ENCODE data around the gene PSKH1.

Gene PSKH1

GRCh38 chr16:67932462-67932840 lies 39.4 kb downstream of the PSKH1 start:
- TF ChIP-seq ZNF785 (tag by site-specific recombination; IDR thresholded peaks at IDR 0.05) = no peak
- TF ChIP-seq GFI1B (tag by site-specific recombination; IDR thresholded peaks at IDR 0.05) = no peak
- no peak for TF ChIP-seq ZNF549 (tag by site-specific recombination; IDR thresholded peaks at IDR 0.05)
- TF ChIP-seq ZNF514 (tag by site-specific recombination; IDR thresholded peaks at IDR 0.05) = no peak
- no peak for TF ChIP-seq KLF8 (tag by site-specific recombination; IDR thresholded peaks at IDR 0.05)
- ChIA-PET POLR2A (interaction anchor here (0.9 kb wide), 1 partner anchor 126 kb away, joined by 3 read pairs; the partner anchor contains the start of genes RANBP10 and TSNAXIP1), CTCF (interaction anchor here (0.5 to 2.6 kb wide), 8 partner anchors 10 to 445 kb away, joined by 3 to 11 read pairs (median 4); no protein-coding TSS in a partner anchor)
- no peaks in the 10 kb centered on the region for H3K9me3 ChIP-seq (ENCODE audit: control insufficient read depth, insufficient read depth, low read depth, low read length)
- H3K27ac ChIP-seq (ENCODE audit: extremely low read depth, low read depth, low read length) = no peak overlapping the region
- peaks cover 0 to 42% of the 10 kb centered on the region in 2 experiments; a peak in 2 of 3 replicates for H3K36me3 ChIP-seq (ENCODE audit: control insufficient read depth in 2 of 2, insufficient read depth in 1 of 2, low read length in 2 of 2)
- no peak overlapping the region for H3K4me3 ChIP-seq (ENCODE audit: low read depth, low read length)
- H3K4me1 ChIP-seq (ENCODE audit: control insufficient read depth, insufficient read depth, low read length) = no peaks in the 10 kb centered on the region

- CTCF ChIA-PET = interaction anchor here (0.6 to 2.6 kb wide), 7 partner anchors 8 to 469 kb away, joined by 3 to 11 read pairs (median 6); no protein-coding TSS in a partner anchor
- H3K36me3 ChIP-seq (ENCODE audit: control insufficient read depth in 2 of 2, insufficient read depth in 1 of 2, low read length in 2 of 2) = peaks cover 0 to 30% of the 10 kb centered on the region in 2 experiments; a peak in 2 of 3 replicates
- POLR2A ChIA-PET = interaction anchor here (2.5 kb wide), 1 partner anchor 50 kb away, joined by 16 read pairs; the partner anchor contains the start of gene NRN1L
- no peak overlapping the region for H3K4me3 ChIP-seq (ENCODE audit: low read depth, low read length)
- no peaks in the 10 kb centered on the region for H3K4me1 ChIP-seq (ENCODE audit: control insufficient read depth, insufficient read depth, low read length)
- no peak overlapping the region for H3K27ac ChIP-seq (ENCODE audit: extremely low read depth, low read depth, low read length)
- TF ChIP-seq ZIC2 (tag by site-specific recombination; IDR thresholded peaks at IDR 0.05) = 0 out of 2 replicates have a peak, but pooled peaks have one; percentile 23
- TF ChIP-seq, protein P1, sequence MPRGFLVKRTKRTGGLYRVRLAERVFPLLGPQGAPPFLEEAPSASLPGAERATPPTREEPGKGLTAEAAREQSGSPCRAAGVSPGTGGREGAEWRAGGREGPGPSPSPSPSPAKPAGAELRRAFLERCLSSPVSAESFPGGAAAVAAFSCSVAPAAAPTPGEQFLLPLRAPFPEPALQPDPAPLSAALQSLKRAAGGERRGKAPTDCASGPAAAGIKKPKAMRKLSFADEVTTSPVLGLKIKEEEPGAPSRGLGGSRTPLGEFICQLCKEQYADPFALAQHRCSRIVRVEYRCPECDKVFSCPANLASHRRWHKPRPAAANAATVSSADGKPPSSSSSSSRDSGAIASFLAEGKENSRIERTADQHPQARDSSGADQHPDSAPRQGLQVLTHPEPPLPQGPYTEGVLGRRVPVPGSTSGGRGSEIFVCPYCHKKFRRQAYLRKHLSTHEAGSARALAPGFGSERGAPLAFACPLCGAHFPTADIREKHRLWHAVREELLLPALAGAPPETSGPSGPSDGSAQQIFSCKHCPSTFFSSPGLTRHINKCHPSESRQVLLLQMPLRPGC (tag by site-specific recombination; IDR thresholded peaks at IDR 0.05) = no peak
- H3K9me3 ChIP-seq (ENCODE audit: control insufficient read depth, insufficient read depth, low read depth, low read length) = no peaks in the 10 kb centered on the region
Measured at GRCh38 chr16:67933805-67934204, 40.8 kb downstream of the PSKH1 start.

DNA sequence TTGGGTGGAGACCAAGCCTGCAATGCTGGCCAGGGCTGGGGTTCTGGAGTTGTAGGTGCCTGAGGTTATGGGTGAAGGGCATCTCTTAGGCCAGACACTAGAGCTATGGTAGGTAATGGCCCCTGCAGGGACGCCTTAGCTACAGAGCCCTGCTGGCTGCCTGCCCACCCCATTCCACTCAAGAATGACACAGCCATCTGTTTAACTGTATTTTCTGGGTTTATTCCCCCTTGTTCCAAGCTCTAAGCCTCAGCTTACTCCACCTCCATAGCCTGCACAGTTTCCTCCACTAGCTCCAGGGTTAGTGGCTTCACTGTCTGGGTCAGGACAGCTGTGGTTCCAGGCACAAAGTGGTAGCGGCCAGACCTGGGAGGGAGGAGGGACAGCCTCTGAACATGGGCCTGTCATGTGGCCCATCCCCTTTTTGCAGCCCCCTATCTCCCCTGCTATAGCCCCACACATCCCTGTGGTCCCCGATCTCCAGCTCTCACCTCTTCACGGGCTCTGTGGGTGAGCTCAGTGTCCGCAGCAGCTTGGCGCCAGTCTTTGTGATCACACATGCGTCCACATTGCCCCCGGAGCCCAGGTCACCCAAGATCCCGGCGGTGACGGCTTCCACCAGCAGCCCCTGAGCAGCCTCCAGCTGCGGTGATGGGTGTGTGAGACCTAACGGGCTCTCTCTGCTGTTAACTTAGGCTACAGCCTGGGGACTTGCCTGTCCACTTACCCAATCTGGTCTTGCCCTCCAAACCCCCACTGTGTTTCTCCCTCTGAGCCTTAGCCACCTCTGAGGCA lies 41.4 kb downstream of the PSKH1 start:
- ChIA-PET CTCF (interaction anchor here (0.6 to 2.6 kb wide), 7 partner anchors 9 to 265 kb away, joined by 3 to 17 read pairs (median 5); partner anchors contain the start of gene NRN1L), POLR2A (interaction anchor here (0.8 to 2.5 kb wide), 8 partner anchors 9 to 270 kb away, joined by 3 to 16 read pairs (median 8); partner anchors contain the start of genes LCAT, NRN1L, RANBP10 and TSNAXIP1)
- H3K27ac ChIP-seq (ENCODE audit: extremely low read depth, low read depth, low read length) = no peak overlapping the region
- H3K9me3 ChIP-seq (ENCODE audit: control insufficient read depth, insufficient read depth, low read depth, low read length) = no peaks in the 10 kb centered on the region
- peaks cover 0 to 23% of the 10 kb centered on the region in 2 experiments; a peak in 2 of 3 replicates for H3K36me3 ChIP-seq (ENCODE audit: control insufficient read depth in 2 of 2, insufficient read depth in 1 of 2, low read length in 2 of 2)
- no peak overlapping the region for H3K4me3 ChIP-seq (ENCODE audit: low read depth, low read length)
- no peaks in the 10 kb centered on the region for H3K4me1 ChIP-seq (ENCODE audit: control insufficient read depth, insufficient read depth, low read length)
- TF ChIP-seq HOXD13 (CRISPR knock-in tag; IDR thresholded peaks at IDR 0.05; ENCODE audit: borderline replicate concordance) (no peak), SALL2 (tag by site-specific recombination; IDR thresholded peaks at IDR 0.05; ENCODE audit: borderline replicate concordance) (no peak), SCRT2 (tag by site-specific recombination; IDR thresholded peaks at IDR 0.05) (no peak), ZNF473 (tag by site-specific recombination; IDR thresholded peaks at IDR 0.05) (no peak), OVOL3 (tag by site-specific recombination; IDR thresholded peaks at IDR 0.05) (no peak), ZNF266 (tag by site-specific recombination; IDR thresholded peaks at IDR 0.05; ENCODE audit: low read depth) (no peak), ZNF202 (tag by site-specific recombination; IDR thresholded peaks at IDR 0.05; ENCODE audit: borderline replicate concordance) (no peak), ZNF280D (tag by site-specific recombination; IDR thresholded peaks at IDR 0.05) (no peak), ZNF184 (tag by site-specific recombination; IDR thresholded peaks at IDR 0.05) (no peak), ZNF558 (tag by site-specific recombination; IDR thresholded peaks at IDR 0.05) (no peak), ZNF596 (tag by site-specific recombination; IDR thresholded peaks at IDR 0.05) (no peak)
- TF ChIP-seq, protein P2, sequence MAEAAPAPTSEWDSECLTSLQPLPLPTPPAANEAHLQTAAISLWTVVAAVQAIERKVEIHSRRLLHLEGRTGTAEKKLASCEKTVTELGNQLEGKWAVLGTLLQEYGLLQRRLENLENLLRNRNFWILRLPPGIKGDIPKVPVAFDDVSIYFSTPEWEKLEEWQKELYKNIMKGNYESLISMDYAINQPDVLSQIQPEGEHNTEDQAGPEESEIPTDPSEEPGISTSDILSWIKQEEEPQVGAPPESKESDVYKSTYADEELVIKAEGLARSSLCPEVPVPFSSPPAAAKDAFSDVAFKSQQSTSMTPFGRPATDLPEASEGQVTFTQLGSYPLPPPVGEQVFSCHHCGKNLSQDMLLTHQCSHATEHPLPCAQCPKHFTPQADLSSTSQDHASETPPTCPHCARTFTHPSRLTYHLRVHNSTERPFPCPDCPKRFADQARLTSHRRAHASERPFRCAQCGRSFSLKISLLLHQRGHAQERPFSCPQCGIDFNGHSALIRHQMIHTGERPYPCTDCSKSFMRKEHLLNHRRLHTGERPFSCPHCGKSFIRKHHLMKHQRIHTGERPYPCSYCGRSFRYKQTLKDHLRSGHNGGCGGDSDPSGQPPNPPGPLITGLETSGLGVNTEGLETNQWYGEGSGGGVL (tag by site-specific recombination; IDR thresholded peaks at IDR 0.05) = no peak
- TF ChIP-seq, protein P3, sequence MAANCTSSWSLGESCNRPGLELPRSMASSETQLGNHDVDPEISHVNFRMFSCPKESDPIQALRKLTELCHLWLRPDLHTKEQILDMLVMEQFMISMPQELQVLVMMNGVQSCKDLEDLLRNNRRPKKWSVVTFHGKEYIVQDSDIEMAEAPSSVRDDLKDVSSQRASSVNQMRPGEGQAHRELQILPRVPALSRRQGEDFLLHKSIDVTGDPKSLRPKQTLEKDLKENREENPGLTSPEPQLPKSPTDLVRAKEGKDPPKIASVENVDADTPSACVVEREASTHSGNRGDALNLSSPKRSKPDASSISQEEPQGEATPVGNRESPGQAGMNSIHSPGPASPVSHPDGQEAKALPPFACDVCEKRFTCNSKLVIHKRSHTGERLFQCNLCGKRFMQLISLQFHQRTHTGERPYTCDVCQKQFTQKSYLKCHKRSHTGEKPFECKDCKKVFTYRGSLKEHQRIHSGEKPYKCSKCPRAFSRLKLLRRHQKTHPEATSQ (tag by site-specific recombination; IDR thresholded peaks at IDR 0.05) = no peak
